GM18520 (cell line): Measurements from ENCODE around the gene IGSF3.
"Not testable (repeated sequence)": the region's sequence is repeated elsewhere in the genome, so short reads cannot be mapped to it uniquely, and the experiment has no call there.

Experiments
- ATAC-seq: cut with Tn5 transposase; IDR thresholded peaks from one replicate; pipeline ENCODE4 v1.9.1; 2021; ENCODE audit not compliant: unreplicated experiment

Gene IGSF3

GRCh38 chr1:116631996-116632925, 35.3 kb downstream of the IGSF3 start:
- ATAC-seq, result not testable (repeated sequence)

GRCh38 chr1:116631554-116631953, 36.0 kb downstream of the IGSF3 start:
- not testable (repeated sequence) for ATAC-seq

- not testable (repeated sequence) for ATAC-seq
These were observed 37.5 kb downstream of the IGSF3 start for GRCh38 chr1:116630057-116630456.

GRCh38 chr1:116629441-116629840, 38.1 kb downstream of the IGSF3 start:
- ATAC-seq, result not testable (repeated sequence)

GRCh38 chr1:116628448-116628847, 39.1 kb downstream of the IGSF3 start:
- ATAC-seq, result no peak

GRCh38 chr1:116627357-116627756, 40.2 kb downstream of the IGSF3 start:
- not testable (repeated sequence) for ATAC-seq

- not testable (repeated sequence) for ATAC-seq
These were observed 40.6 kb downstream of the IGSF3 start for GRCh38 chr1:116626915-116627314.

- ATAC-seq, result not testable (repeated sequence)
These were observed 42.4 kb downstream of the IGSF3 start for GRCh38 chr1:116625155-116625554.

GRCh38 chr1:116624040-116624439, 43.5 kb downstream of the IGSF3 start:
- no peak for ATAC-seq

- ATAC-seq, result not testable (repeated sequence)
These were observed 45.0 kb downstream of the IGSF3 start for GRCh38 chr1:116622496-116622895.

GRCh38 chr1:116621756-116622155, 45.8 kb downstream of the IGSF3 start:
- not testable (repeated sequence) for ATAC-seq

- ATAC-seq, result not testable (repeated sequence)
These were observed 47.1 kb downstream of the IGSF3 start for GRCh38 chr1:116620392-116620791.

GRCh38 chr1:116619106-116619505, 48.4 kb downstream of the IGSF3 start:
- ATAC-seq, result not testable (repeated sequence)

GRCh38 chr1:116617808-116618207, 49.7 kb downstream of the IGSF3 start:
- not testable (repeated sequence) for ATAC-seq

- ATAC-seq, result not testable (repeated sequence)
These were observed 53.7 kb downstream of the IGSF3 start for GRCh38 chr1:116613825-116614224.

- not testable (repeated sequence) for ATAC-seq
These were observed 57.6 kb downstream of the IGSF3 start for GRCh38 chr1:116609801-116610371.

- ATAC-seq, result not testable (repeated sequence)
These were observed 58.7 kb downstream of the IGSF3 start for GRCh38 chr1:116608841-116609240.

GRCh38 chr1:116608151-116608550, 59.4 kb downstream of the IGSF3 start:
- ATAC-seq, result not testable (repeated sequence)

GRCh38 chr1:116607463-116607862, 60.1 kb downstream of the IGSF3 start:
- ATAC-seq, result not testable (repeated sequence)

GRCh38 chr1:116606067-116606466, 61.5 kb downstream of the IGSF3 start:
- not testable (repeated sequence) for ATAC-seq

- no peak for ATAC-seq
These were observed 62.2 kb downstream of the IGSF3 start for GRCh38 chr1:116605315-116605714.

GRCh38 chr1:116604408-116604807, 63.1 kb downstream of the IGSF3 start:
- ATAC-seq, result not testable (repeated sequence)
